Panc1 (cell line): ENCODE data around the gene CTNND2. TPM values are rescaled to one million over a fixed set of nuclear protein-coding genes. Genes with fewer than 3 reads are reported as not detected.

Experiments used
- ATAC-seq: fragments of 200-7000 bp; cut with Tn5 transposase; 2 replicates; pipeline ENCODE4 v1.9.1; 2020; ENCODE audit warnings: mild to moderate bottlenecking, moderate library complexity
- BruUV-seq: library from RNA; stranded (reverse); fragments of 400-500 nt; replicated peaks from 2 replicates; lab custom pipeline; 2021; lab: Mats Ljungman, UMichigan
- CTCF ChIA-PET: fragments of 300-600 bp; sonication (Branson Sonifier 250); formaldehyde crosslinking; loops from one replicate; lab custom pipeline; 2022; ENCODE audit warnings: antibody characterized with exemption; lab: Charles Lee
- POLR2A ChIA-PET: fragments of 300-600 bp; sonication (Branson Sonifier 250); formaldehyde crosslinking; loops from one replicate; lab custom pipeline; 2022; ENCODE audit warnings: antibody characterized with exemption; lab: Charles Lee
- DNase-seq: peaks from one replicate; pipeline ENCODE4 v3.0.0-alpha.2; 2010; ENCODE audit warnings: low read depth, low spot score
- H3K27ac ChIP-seq: 2 replicates; pipeline ENCODE4 v1.5.1; 2011; ENCODE audit warnings: mild to moderate bottlenecking, low read length, inconsistent platforms
- H3K27me3 ChIP-seq: fragments of 200-500 bp; sonication (Bioruptor generic); 2 replicates; pipeline ENCODE4 v1.6.0; 2014; ENCODE audit warnings: low read length, inconsistent platforms; ENCODE audit not compliant: control insufficient read depth, insufficient read depth
- H3K36me3 ChIP-seq: fragments of 200-500 bp; sonication (Bioruptor generic); 2 replicates; pipeline ENCODE4 v1.5.1; 2014; ENCODE audit warnings: inconsistent platforms, mild to moderate bottlenecking, low read length, moderate library complexity; ENCODE audit not compliant: control insufficient read depth, insufficient read depth
- H3K4me1 ChIP-seq: 2 replicates; pipeline ENCODE4 v1.5.1; 2011; ENCODE audit warnings: inconsistent platforms, mild to moderate bottlenecking, low read length, moderate library complexity; ENCODE audit not compliant: control insufficient read depth, insufficient read depth
- H3K4me3 ChIP-seq, 2 experiments: 2 replicates each; pipeline ENCODE4 v1.5.1; 2011 to 2012; ENCODE audit warnings: low read depth in 2 of 2, low read length in 2 of 2, mild to moderate bottlenecking in 2 of 2, inconsistent platforms in 1 of 2, moderate library complexity in 1 of 2
- H3K9me3 ChIP-seq: fragments of 200-500 bp; sonication (Bioruptor generic); 2 replicates; pipeline ENCODE4 v1.5.1; 2014; ENCODE audit warnings: low read depth, mild to moderate bottlenecking, inconsistent platforms, low read length, moderate library complexity; ENCODE audit not compliant: control insufficient read depth, insufficient read depth
- CTCF ChIP-seq: fragments of 450-650 bp; IDR thresholded peaks from 2 replicates; pipeline ENCODE4 v1.5.1; 2017; ENCODE audit warnings: mild to moderate bottlenecking
- POLR2AphosphoS5 ChIP-seq: IDR thresholded peaks from 2 replicates; pipeline ENCODE4 v1.6.1; 2012; ENCODE audit warnings: mild to moderate bottlenecking, low read depth, low read length, moderate library complexity
- REST ChIP-seq, 2 experiments: IDR thresholded peaks; 2 replicates each; pipeline ENCODE4 v1.6.1; 2011 to 2012; ENCODE audit warnings: low read depth in 2 of 2, control low read depth in 1 of 2, low read length in 1 of 2, mild to moderate bottlenecking in 1 of 2, moderate library complexity in 1 of 2; ENCODE audit not compliant: insufficient read depth in 1 of 2
- SIN3A ChIP-seq: IDR thresholded peaks from 2 replicates; pipeline ENCODE4 v1.6.1; 2012; ENCODE audit warnings: low read depth, mild to moderate bottlenecking, low read length, moderate library complexity, borderline replicate concordance; ENCODE audit not compliant: insufficient read depth
- TCF7L2 ChIP-seq: IDR thresholded peaks from 2 replicates; pipeline ENCODE4 v1.6.1; 2011; ENCODE audit warnings: mild to moderate bottlenecking, low read depth, low read length, inconsistent platforms
- in situ Hi-C: cut with HindIII; loops from 2 replicates; pipeline ENCODE4 v1.10.0; 2016; ENCODE audit warnings: low sequenced_read_pairs, low pct_unique_long_range_greater_than_20kb
- intact Hi-C: fragments of 100-400 bp; cut with micrococcal nuclease; formaldehyde crosslinking; loops from one replicate; pipeline ENCODE4 v1.10.0; 2022; ENCODE audit not compliant: unreplicated experiment
- total RNA-seq: library from RNA; stranded (reverse); gene quantifications from one replicate; pipeline ENCODE4 v1.2.1, GENCODE V29; 2021; ENCODE audit not compliant: unreplicated experiment

The CTNND2 gene
- total RNA-seq, 1 experiment from 2014 or later: 1.0 TPM

- intact Hi-C loops: no loop called here
- in situ Hi-C loops: no loop called here
Measured at GRCh38 chr5:11588803-11589202, 315.4 kb downstream of the CTNND2 start.

GRCh38 chr5:11584017-11584416 is 320.2 kb downstream of the CTNND2 start:
- POLR2A ChIA-PET: no interaction called here
- no peaks in the 10 kb centered on the region for H3K27me3 ChIP-seq
- no peaks in the 10 kb centered on the region for H3K9me3 ChIP-seq
- H3K36me3 ChIP-seq: no peaks in the 10 kb centered on the region
- no TSS peak for BruUV-seq
- intact Hi-C loops: no loop called here
- in situ Hi-C loops: no loop called here
- CTCF ChIA-PET: no interaction called here
- DNase-seq (no peak), ATAC-seq (no peak)
- no peaks in the 10 kb centered on the region for H3K4me1 ChIP-seq
- no peak overlapping the region for H3K4me3 ChIP-seq
- no peak for TF ChIP-seq REST (IDR thresholded peaks at IDR 0.05; ENCODE audit: insufficient read depth in 1 of 2, low read depth in 2 of 2, low read length in 1 of 2)
- TF ChIP-seq CTCF: no peak
- TF ChIP-seq POLR2AphosphoS5: no peak
- no peak for TF ChIP-seq TCF7L2
- TF ChIP-seq SIN3A: no peak
- no peak overlapping the region for H3K27ac ChIP-seq

More at GRCh38 chr5:11588803-11589202, 315.4 kb downstream of the CTNND2 start:
- BruUV-seq: no TSS peak
- ATAC-seq (no peak), DNase-seq (no peak)
- Histone ChIP-seq H3K9me3 (no peaks in the 10 kb centered on the region), H3K4me1 (no peaks in the 10 kb centered on the region), H3K27me3 (no peaks in the 10 kb centered on the region), H3K36me3 (no peaks in the 10 kb centered on the region), H3K4me3 (no peak overlapping the region), H3K27ac (no peak overlapping the region)
- TF ChIP-seq CTCF: no peak
- TF ChIP-seq SIN3A: no peak
- TF ChIP-seq REST (IDR thresholded peaks at IDR 0.05; ENCODE audit: insufficient read depth in 1 of 2, low read depth in 2 of 2, low read length in 1 of 2): no peak
- TF ChIP-seq POLR2AphosphoS5: no peak
- TF ChIP-seq TCF7L2: no peak
- CTCF ChIA-PET: no interaction called here
- POLR2A ChIA-PET: no interaction called here
